COR-L47 (cell line): ENCODE data around the gene SOWAHD.
"Not testable (repeated sequence)": the region's sequence is repeated elsewhere in the genome, so short reads cannot be mapped to it uniquely, and the experiment has no call there.

ENCODE experiments used
- DNase-seq: peaks from one replicate; lab custom pipeline; 2025; lab: John Stamatoyannopoulos, UW

The SOWAHD gene

DNA sequence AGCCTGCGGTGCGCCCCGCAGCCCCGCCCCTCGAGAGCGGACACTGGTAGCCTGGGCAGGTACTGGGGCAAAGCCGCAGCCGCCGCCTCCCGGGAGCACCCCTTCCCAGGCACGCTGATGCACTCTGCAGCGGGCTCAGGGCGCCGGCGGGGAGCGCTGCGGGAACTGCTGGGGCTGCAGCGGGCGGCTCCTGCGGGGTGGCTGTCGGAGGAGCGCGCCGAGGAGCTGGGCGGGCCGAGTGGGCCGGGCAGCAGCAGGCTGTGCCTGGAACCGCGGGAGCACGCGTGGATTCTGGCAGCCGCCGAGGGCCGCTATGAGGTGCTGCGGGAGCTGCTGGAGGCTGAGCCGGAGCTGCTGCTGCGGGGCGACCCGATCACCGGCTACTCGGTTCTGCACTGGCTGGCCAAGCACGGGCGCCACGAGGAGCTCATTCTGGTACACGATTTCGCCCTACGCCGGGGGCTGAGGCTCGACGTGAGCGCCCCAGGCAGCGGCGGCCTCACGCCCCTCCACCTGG is 401 bp downstream of the SOWAHD start:
- DNase-seq, result no peak

- no peak for DNase-seq
These were observed 919 bp downstream of the SOWAHD start for GRCh38 chrX:119759248-119759766.

DNA sequence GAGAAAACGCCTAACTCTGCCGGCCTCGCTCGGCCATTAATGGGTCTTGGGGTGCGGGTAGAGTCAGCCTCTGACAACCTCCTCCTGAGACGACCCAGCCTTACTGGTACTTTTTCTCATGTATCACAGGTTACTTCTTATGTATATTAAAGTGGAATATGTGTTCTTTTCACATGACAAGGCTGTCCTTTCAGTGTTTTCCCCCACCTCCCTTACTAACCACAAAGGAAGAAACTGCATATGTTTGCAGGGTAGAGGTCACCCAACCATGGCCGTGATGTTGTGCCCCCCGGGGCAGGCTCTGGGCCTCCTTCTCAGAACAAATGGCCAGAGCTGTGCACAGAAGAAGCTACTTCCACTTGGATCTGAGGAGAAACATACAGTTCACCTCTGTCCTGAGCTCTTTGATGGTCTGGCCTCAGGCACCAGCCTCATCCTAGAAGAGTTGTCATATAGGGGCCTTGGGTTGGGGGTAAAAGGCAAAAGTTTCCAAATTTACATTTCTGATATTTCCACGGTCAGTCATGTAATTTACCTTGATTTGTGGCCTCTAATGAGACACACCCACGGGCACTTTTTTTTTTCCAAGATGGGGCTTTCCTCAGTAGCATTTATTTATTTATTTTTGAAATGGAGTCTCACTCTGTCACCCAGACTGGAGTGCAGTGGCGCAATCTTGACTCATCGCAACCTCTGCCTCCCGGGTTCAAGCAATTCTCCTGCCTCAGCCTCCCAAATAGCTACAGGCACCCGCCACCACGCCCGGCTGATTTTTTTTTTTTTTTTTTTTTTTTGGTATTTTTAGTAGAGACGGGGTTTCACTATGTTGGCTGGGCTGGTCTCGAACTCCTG is 1.9 kb downstream of the SOWAHD start:
- DNase-seq, result no peak

DNA sequence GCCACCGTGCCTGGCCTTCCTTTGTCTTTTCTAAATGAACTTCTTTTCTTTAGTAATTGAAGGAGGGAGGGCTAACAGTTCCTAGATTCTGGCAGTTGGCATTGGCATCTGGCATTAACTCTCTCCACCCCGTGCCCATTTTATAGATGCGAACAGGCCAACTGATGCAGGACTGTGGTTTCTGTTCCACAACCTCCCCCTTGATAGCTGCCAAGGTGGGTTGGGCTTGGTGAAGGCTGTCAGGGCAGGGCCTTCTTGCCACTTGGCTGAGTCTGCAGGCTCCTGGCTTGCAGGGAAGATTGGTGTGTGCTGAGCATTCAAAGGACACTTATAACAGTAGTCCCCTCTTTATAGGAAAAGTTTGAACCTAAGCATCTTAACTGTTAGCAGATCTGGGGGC is 4.3 kb downstream of the SOWAHD start:
- DNase-seq, result no peak

DNA sequence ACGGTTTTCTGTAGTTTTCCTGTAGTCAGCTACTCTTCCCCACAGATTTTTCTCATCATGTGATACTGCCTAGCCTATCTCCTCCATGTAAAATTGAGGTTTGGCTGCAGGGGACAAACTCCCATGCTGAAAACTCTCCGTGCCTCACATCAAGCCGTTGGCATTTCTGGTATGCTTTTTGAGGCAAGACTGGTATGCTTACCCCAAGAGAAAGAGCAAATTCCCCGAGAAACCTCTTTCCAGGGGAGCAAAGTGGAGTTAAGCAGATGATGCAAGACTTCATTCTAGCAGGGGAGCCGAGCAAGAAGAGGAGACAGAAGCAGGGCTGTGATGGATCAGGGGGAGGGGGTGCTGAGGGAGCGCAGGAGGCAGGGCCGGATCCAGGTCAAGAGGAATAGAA is 4.8 kb downstream of the SOWAHD start:
- no peak for DNase-seq

GRCh38 chrX:119763836-119764387 is 5.5 kb downstream of the SOWAHD start:
- DNase-seq, result no peak

DNA sequence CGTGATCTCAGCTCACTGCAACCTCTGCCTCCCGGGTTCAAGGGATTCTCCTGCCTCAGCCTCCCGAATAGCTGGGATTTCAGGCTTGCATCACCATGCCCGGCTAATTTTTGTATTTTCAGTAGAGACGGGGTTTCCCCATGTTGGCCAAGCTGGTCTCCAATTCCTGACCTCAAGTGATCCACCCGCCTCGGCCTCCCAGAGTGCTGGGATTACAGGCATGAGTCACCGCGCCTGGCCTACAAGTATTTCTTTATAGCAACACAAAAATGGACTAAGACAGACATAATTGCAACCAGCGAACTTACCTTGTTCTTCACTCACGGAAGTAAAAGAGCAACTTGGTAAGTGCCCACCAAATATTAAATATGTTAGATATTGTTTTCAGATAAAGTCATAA is 10.0 kb downstream of the SOWAHD start:
- DNase-seq, result not testable (repeated sequence)

- not testable (repeated sequence) for DNase-seq
These were observed 11.0 kb downstream of the SOWAHD start for GRCh38 chrX:119769388-119769787.

GRCh38 chrX:119775517-119776238 is 17.3 kb downstream of the SOWAHD start:
- no peak for DNase-seq

DNA sequence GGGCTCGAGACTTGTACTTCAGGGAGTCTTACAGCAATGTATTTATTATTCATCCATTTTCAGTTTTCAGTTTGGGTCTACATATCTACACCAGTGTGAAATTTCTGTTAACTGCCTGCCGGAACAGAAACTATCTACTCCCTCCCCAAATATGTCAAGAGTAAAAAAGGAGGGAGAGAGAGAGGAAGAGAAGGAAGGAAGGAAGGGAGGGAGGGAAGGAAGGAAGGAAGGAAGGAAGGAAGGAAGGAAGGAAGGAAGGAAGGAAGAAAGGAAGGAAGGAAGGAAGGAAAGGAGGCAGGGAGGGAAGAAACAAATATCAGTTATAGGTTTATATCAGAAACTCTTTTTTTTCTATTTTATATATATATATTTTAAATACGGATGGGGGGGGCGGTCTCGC is 20.4 kb downstream of the SOWAHD start:
- DNase-seq, result no peak

GRCh38 chrX:119783026-119783425 is 24.6 kb downstream of the SOWAHD start:
- no peak for DNase-seq

DNA sequence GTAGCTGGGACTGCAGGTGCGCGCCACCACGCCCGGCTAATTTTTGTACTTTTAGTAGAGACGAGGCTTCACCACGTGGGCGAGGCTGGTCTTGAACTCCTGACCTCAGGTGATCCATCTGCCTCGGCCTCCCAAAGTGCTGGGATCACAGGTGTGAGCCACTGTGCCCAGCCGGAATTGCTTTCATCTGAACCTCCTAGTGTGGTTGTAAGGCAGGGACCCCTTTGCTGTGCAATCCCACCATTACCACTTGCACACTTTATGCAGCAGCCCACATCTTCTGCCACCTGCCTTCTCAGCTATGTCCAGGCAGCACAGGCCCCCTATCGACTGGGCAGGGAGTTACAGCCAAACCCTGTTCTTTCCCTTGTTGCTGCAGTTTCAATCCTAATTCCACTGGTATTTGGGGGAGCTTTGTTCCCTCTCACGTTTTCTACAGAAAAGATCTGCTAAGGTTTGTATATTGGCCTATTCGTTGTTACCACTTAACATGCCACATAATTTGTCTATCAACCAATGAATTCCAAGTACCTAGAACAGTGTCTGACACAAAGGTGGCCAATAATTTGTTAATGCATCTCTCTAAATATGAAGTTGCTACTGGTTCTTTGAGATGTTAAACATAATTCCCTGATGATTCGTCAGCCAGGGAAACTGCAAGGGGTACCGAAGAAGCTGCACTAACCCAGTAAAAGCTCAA is 26.5 kb downstream of the SOWAHD start:
- DNase-seq, result no peak

GRCh38 chrX:119790977-119791436 is 32.6 kb downstream of the SOWAHD start:
- no peak for DNase-seq

DNA sequence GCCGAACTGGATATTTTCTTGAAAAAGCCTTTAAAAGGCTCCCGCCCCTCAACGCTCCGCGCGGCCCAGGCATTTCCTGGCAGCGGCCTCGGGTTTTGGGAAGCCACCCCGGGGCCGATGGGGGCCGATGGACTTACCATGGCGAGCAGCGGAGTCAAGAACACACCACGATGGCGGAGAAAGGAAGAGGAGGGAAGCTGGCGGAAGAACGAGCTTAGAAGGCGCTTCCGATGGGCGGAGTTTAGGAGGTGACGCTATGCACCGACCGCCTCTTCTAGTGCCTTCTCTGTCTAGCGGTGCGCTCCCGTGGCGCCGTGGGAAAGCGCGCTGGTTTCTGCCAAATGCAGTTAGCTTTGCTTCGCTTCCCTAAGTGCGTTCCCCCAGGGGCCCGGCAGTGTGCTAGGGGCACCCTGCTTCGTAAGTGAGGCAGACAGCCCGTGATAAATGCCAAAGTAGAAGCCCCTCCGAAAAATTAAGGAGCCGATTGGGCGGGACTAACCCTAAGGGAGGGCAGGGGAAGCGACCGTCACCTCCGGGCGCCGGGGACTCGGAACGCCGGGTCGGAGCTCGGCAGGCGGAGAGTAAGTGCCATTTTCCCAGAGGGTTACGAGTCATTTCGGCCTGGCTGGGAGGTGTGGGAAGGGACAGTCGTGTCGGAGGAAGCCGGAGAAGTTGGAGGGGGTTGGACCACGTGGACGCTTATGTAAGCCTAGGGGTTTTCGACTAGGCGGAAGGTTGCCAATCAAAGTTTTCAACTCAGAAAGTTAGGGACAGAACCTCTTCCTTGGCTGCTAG is 33.2 kb downstream of the SOWAHD start, which contains the start of gene RPL39:
Gene RPL39, minus strand, starts transcription at position 194 of the 795 bp plus-strand sequence. Its CDS starts 54 bp downstream, at position 140.
- peak; percentile 74 for DNase-seq

DNA sequence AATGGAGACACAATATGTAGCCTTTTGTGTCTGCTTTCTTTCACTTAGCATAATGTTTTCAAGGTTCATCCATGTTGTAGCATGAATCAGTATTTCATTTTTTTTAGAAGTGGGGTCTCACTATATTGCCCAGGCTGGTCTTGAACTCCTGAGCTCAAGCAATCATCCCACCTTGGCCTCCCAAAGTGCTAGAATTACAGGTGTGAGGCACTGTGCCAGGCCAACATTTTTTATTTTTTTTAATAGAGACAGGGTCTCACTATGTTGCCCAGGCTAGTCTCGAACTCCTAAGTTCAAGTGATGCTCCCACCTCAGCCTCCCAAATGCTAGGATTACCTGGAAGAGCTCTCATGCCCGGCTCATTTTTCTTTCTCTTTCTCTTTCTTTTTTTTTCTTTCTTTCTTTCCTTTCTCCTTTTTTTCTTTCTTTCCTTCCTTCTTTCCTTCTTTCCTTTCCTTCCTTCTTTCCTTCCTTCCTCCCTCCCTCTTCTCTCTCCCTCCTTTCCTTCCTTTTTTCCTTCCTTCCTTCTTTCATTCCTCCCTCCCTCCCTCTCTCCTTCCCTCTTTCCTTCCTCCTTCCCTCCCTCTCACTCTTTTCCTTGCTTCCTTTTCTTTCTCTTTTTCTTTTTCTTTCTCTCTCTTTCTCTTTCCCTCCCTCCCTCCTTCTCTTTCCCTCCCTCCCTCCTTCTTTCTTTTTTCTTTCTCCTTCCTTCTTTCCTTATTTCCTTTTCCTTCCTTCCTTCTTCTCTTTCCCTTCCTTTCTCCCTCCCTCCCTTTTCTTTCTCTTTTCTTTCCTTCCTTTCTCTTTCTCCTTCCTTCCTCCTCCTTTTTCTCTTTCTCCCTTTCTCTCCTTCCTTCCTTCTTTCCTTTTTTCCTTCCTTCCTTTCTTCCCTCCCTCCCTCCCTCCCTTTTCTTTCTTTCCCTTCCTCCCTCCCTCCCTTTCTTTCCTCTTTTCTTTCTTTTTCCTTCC is 43.1 kb downstream of the SOWAHD start:
- DNase-seq, result no peak

GRCh38 chrX:119802546-119802945 is 44.2 kb downstream of the SOWAHD start:
- no peak for DNase-seq

GRCh38 chrX:119808461-119808860 is 50.1 kb downstream of the SOWAHD start:
- not testable (repeated sequence) for DNase-seq

- no peak for DNase-seq
These were observed 50.8 kb downstream of the SOWAHD start for GRCh38 chrX:119809185-119809666.
